Osteocyte (in vitro differentiated cells): ENCODE results near the gene TEX54. TPM values are rescaled to one million over a fixed set of nuclear protein-coding genes. Genes with fewer than 3 reads are reported as not detected.

Experiments used
- DNase-seq: peaks from one replicate; pipeline ENCODE4 v3.0.0; 2021; ENCODE audit warnings: mixed read lengths; ENCODE audit not compliant: unreplicated experiment; ENCODE audit errors: extremely low spot score
- H3K27ac Mint-ChIP-seq: one replicate; pipeline ENCODE4 v1.8.0; 2021; ENCODE audit warnings: mild to moderate bottlenecking, mixed read lengths; ENCODE audit not compliant: unreplicated experiment
- H3K27me3 Mint-ChIP-seq: one replicate; pipeline ENCODE4 v1.8.0; 2021; ENCODE audit warnings: mixed read lengths; ENCODE audit not compliant: unreplicated experiment
- H3K36me3 Mint-ChIP-seq: one replicate; pipeline ENCODE4 v1.8.0; 2021; ENCODE audit warnings: mixed read lengths; ENCODE audit not compliant: unreplicated experiment
- H3K4me1 Mint-ChIP-seq: one replicate; pipeline ENCODE4 v1.8.0; 2021; ENCODE audit warnings: mixed read lengths; ENCODE audit not compliant: unreplicated experiment
- H3K4me3 Mint-ChIP-seq: one replicate; pipeline ENCODE4 v1.8.0; 2021; ENCODE audit warnings: mild to moderate bottlenecking, moderate library complexity, mixed read lengths; ENCODE audit not compliant: unreplicated experiment
- H3K9me3 Mint-ChIP-seq: one replicate; pipeline ENCODE4 v1.8.0; 2021; ENCODE audit warnings: mixed read lengths; ENCODE audit not compliant: unreplicated experiment
- total RNA-seq: library from RNA; stranded (reverse); gene quantifications from 2 replicates; pipeline ENCODE4 v1.2.1, GENCODE V29; 2021
- TF ChIP-seq, protein P1 (sequence below): fragments of 200-600 bp; sonication (generic); IDR thresholded peaks from 2 replicates; pipeline ENCODE4 v1.5.0; 2021; ENCODE audit warnings: antibody characterized with exemption, mild to moderate bottlenecking, moderate library complexity

Gene TEX54
- total RNA-seq, 1 donor from 2014 or later, result not detected

DNA sequence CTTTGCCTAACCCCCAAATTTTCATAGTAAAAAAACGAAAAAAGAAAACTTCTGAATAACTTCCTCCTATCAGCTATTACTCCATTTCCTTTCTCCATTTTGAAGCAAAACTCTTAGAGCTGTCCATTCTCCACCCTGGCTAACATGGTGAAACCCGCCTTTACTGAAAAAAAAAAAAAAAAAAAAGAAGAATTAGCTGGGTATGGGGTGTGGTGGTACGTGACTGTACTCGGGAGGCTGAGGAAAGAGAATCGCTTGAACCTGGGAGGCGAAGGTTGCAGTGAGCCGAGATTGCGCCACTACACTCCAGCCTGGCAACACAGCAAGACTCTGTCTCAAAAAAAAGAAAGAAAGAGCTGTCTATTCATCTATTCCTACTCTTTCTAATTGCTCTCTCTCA, 16.1 kb downstream of the TEX54 start:
- H3K4me1 Mint-ChIP-seq, result no peaks in the 10 kb centered on the region
- H3K9me3 Mint-ChIP-seq, result no peaks in the 10 kb centered on the region
- no peak overlapping the region for H3K4me3 Mint-ChIP-seq
- no peaks in the 10 kb centered on the region for H3K27me3 Mint-ChIP-seq
- TF ChIP-seq, protein P1, sequence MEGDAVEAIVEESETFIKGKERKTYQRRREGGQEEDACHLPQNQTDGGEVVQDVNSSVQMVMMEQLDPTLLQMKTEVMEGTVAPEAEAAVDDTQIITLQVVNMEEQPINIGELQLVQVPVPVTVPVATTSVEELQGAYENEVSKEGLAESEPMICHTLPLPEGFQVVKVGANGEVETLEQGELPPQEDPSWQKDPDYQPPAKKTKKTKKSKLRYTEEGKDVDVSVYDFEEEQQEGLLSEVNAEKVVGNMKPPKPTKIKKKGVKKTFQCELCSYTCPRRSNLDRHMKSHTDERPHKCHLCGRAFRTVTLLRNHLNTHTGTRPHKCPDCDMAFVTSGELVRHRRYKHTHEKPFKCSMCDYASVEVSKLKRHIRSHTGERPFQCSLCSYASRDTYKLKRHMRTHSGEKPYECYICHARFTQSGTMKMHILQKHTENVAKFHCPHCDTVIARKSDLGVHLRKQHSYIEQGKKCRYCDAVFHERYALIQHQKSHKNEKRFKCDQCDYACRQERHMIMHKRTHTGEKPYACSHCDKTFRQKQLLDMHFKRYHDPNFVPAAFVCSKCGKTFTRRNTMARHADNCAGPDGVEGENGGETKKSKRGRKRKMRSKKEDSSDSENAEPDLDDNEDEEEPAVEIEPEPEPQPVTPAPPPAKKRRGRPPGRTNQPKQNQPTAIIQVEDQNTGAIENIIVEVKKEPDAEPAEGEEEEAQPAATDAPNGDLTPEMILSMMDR, result no peak
- no peak overlapping the region for H3K27ac Mint-ChIP-seq
- H3K36me3 Mint-ChIP-seq, result peaks cover 27% of the 10 kb centered on the region
- DNase-seq, result no peak

DNA sequence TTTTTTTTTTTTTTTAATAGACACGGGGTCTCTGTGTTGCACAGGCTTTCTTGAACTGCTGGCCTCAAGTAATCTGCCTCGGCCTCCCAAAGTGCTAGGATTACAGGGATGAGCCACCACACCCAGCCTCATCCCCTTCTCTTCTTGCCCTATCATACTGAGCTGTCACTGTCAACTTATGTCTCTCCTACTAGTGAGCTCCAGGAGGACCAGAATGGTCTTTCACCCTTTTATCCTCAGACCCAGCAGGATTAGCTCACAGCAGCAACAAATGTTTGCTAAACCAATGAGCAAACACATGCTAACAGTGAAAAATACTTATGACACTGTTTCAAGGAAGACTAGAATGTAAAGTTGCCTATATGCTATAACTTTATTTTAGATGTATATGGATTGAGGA, 21.0 kb downstream of the TEX54 start:
- H3K4me1 Mint-ChIP-seq, result peaks cover 2% of the 10 kb centered on the region
- H3K27me3 Mint-ChIP-seq, result no peaks in the 10 kb centered on the region
- TF ChIP-seq, protein P1, result no peak
- no peaks in the 10 kb centered on the region for H3K9me3 Mint-ChIP-seq
- no peak for DNase-seq
- peaks cover 9% of the 10 kb centered on the region for H3K36me3 Mint-ChIP-seq
- no peak overlapping the region for H3K4me3 Mint-ChIP-seq
- H3K27ac Mint-ChIP-seq, result peak overlapping the region; percentile 40

DNA sequence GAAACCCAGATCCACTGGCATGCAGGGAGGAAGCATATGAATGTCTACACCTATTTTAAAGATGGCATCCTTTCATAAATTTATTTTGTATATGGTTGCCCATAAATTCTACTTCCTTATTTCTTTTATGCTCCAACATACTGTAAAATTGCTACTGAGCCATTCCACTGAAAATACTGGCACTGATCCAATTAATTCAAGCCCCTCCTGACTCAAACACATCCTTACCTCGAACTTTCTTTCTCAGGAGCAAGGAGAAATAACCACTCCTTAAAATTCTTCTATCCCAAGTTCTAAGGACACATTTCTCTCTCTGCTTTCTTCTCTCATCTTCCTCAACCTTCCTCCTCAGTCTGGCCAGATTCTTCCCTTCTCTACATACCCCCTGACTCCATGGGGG, 21.9 kb downstream of the TEX54 start:
- peaks cover 9% of the 10 kb centered on the region for H3K4me1 Mint-ChIP-seq
- no peak overlapping the region for H3K4me3 Mint-ChIP-seq
- DNase-seq, result no peak
- H3K9me3 Mint-ChIP-seq, result no peaks in the 10 kb centered on the region
- no peaks in the 10 kb centered on the region for H3K27me3 Mint-ChIP-seq
- TF ChIP-seq, protein P1, result no peak
- peaks cover 9% of the 10 kb centered on the region for H3K36me3 Mint-ChIP-seq
- no peak overlapping the region for H3K27ac Mint-ChIP-seq

DNA sequence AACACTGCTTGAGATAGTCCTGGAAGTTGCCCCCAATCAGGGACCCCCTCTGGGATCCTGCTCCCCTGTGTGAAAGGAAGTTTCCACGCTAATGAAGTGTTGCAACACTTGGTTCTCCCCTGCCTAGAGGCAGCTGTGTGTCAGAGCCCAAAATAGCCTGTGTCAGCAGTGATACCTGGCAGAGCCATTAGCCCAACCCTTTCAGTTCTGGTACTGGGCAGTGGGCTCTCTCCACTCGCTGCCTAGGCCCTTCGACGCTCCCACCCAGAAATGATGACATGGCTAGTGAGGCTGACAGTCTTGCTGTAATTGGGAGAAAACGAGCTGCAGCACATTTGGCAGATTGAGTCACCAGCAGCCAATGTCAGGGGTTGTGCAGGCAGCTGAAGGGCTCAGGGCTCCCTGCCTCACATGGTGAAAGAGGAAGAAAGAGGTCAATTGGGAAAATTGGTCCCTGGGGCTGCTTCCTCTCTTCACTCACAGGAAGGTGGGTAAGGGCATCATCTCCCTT, 26.0 kb downstream of the TEX54 start:
- Mint-ChIP-seq H3K27ac (peak overlapping the region; percentile 67), H3K4me3 (peak overlapping the region; percentile 98), H3K9me3 (no peaks in the 10 kb centered on the region), H3K36me3 (peaks cover 16% of the 10 kb centered on the region), H3K27me3 (no peaks in the 10 kb centered on the region), H3K4me1 (peaks cover 24% of the 10 kb centered on the region)
- no peak for DNase-seq
- TF ChIP-seq, protein P1, result no peak

DNA sequence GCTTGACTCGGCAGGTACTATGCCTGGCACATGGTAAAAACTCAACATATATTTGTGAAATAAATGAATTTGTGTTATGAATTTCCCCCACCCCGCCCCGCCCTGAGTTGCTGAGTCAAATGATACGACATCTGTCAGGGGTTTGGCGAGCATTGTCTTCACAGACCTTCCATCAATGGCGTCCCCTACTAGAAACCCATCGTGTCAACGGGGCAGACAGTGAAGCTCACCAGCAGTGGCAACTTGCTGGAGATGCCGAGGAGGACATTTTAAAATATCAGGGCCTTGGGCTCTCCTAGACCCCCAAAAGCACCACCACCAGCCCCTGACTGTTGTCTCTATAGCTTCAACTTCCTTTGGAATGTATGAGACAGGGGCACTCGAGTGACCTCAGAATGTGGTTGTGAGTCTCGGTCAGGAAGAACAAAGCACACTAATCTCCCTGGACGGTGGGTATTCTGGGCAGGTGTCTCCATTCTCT, 26.6 kb downstream of the TEX54 start:
- Mint-ChIP-seq H3K4me1 (peaks cover 24% of the 10 kb centered on the region), H3K27ac (peak overlapping the region; percentile 67), H3K4me3 (peak overlapping the region; percentile 98), H3K36me3 (peaks cover 21% of the 10 kb centered on the region), H3K27me3 (no peaks in the 10 kb centered on the region), H3K9me3 (no peaks in the 10 kb centered on the region)
- no peak for DNase-seq
- TF ChIP-seq, protein P1, result no peak
